A549 (cell line): Measurements from ENCODE around the gene ABCF1. TPM values are rescaled to one million over a fixed set of nuclear protein-coding genes. Genes with fewer than 3 reads are reported as not detected.
A peak's percentile ranks its signal among the peaks of the same experiment; 100 is the strongest.

Experiments
- ATAC-seq, 2 experiments: fragments of 200-7000 bp in 1 of 2; fragments of >200 bp in 1 of 2; cut with Nextera tagmentation in 1 of 2; cut with Tn5 transposase in 1 of 2; 3 replicates each; pipeline versions ENCODE4 v1.8.0 to v1.9.1; 2018 to 2020; ENCODE audit warnings: mild to moderate bottlenecking in 1 of 2, moderate library complexity in 1 of 2
- CTCF ChIA-PET: fragments of 300-600 bp; sonication (Branson Sonifier 250); formaldehyde crosslinking; extraction: SDS; loops from one replicate; lab custom pipeline; 2021; ENCODE audit warnings: antibody characterized with exemption, inconsistent platforms; lab: Yijun Ruan, JAX
- POLR2A ChIA-PET: fragments of 350-600 bp; formaldehyde crosslinking; extraction: SDS; loops from one replicate; lab custom pipeline; 2021; ENCODE audit warnings: antibody characterized with exemption, inconsistent platforms; lab: Yijun Ruan, JAX
- DNase-seq, 2 experiments: peaks; one replicate each; pipeline versions ENCODE4 v3.0.0 to v3.0.0-alpha.2; 2011 to 2016; ENCODE audit warnings: low read depth in 1 of 2, low spot score in 1 of 2
- FAIRE-seq: peaks from 2 replicates; lab custom pipeline; 2011; peaks lifted over from hg19 to GRCh38; lab: Jason Lieb, UNC
- H3K27ac ChIP-seq, 2 experiments: fragments of >200 bp; sonication (Bioruptor Twin); formaldehyde crosslinking; 3 replicates each; pipeline ENCODE4 v1.5.1; 2016 to 2017
- H3K4me1 ChIP-seq: fragments of >200 bp; sonication (Bioruptor Twin); formaldehyde crosslinking; 3 replicates; pipeline ENCODE4 v1.6.1; 2016
- H3K4me2 ChIP-seq: fragments of >200 bp; sonication (Bioruptor Twin); formaldehyde crosslinking; 3 replicates; pipeline ENCODE4 v1.6.1; 2016
- H3K4me3 ChIP-seq: fragments of >200 bp; sonication (Bioruptor Twin); formaldehyde crosslinking; 3 replicates; pipeline ENCODE4 v1.5.1; 2016
- H3K9me3 ChIP-seq: fragments of >200 bp; sonication (Bioruptor Twin); formaldehyde crosslinking; 3 replicates; pipeline ENCODE4 v1.6.1; 2016
- CBX2 ChIP-seq: fragments of 200-600 bp; sonication (generic); IDR thresholded peaks from 2 replicates; pipeline ENCODE4 v1.6.1; 2016; ENCODE audit warnings: low read depth, mild to moderate bottlenecking, borderline replicate concordance
- EP300 ChIP-seq, 2 experiments: fragments of >200 bp; sonication (Bioruptor Twin); formaldehyde crosslinking; IDR thresholded peaks; 2 replicates in 1 of 2; 3 replicates in 1 of 2; pipeline ENCODE4 v1.6.1; 2016 to 2017
- FOSB ChIP-seq: fragments of 250-450 bp; sonication (Bioruptor Pico); IDR thresholded peaks from 2 replicates; pipeline ENCODE4 v1.5.0; 2020; ENCODE audit warnings: mild to moderate bottlenecking, moderate library complexity
- FOSL2 ChIP-seq, 2 experiments: fragments of 450-650 bp in 1 of 2; fragments of >200 bp in 1 of 2; sonication (Bioruptor Twin) in 1 of 2; formaldehyde crosslinking; IDR thresholded peaks; 2 replicates each; pipeline versions ENCODE4 v1.5.0 to v1.6.1; 2016 to 2020; ENCODE audit warnings: mild to moderate bottlenecking in 1 of 2, moderate library complexity in 1 of 2
- GATA3 ChIP-seq: IDR thresholded peaks from 2 replicates; pipeline ENCODE4 v1.6.1; 2012; ENCODE audit warnings: borderline replicate concordance
- HEYL ChIP-seq: fragments of 250-450 bp; sonication (Bioruptor Pico); IDR thresholded peaks from 2 replicates; pipeline ENCODE4 v1.8.0; 2021; ENCODE audit warnings: mild to moderate bottlenecking, moderate library complexity
- HOXA7 ChIP-seq: fragments of 250-450 bp; sonication (Bioruptor Pico); IDR thresholded peaks from 2 replicates; pipeline ENCODE4 v1.5.0; 2020; ENCODE audit warnings: mild to moderate bottlenecking, moderate library complexity
- HOXB13 ChIP-seq: fragments of 250-450 bp; sonication (Bioruptor Pico); IDR thresholded peaks from 2 replicates; pipeline ENCODE4 v1.5.0; 2020; ENCODE audit warnings: low read depth, mild to moderate bottlenecking, moderate library complexity
- JUN ChIP-seq, 2 experiments: fragments of >200 bp; sonication (Bioruptor Twin); formaldehyde crosslinking; IDR thresholded peaks; 2 replicates in 1 of 2; 3 replicates in 1 of 2; pipeline ENCODE4 v1.6.1; 2016 to 2017
- JUNB ChIP-seq: fragments of >200 bp; sonication (Bioruptor Twin); formaldehyde crosslinking; IDR thresholded peaks from 2 replicates; pipeline ENCODE4 v1.6.1; 2016
- KDM5A ChIP-seq: fragments of 200-600 bp; sonication (generic); IDR thresholded peaks from 2 replicates; pipeline ENCODE4 v1.6.1; 2016; ENCODE audit warnings: antibody characterized with exemption, mild to moderate bottlenecking
- MAZ ChIP-seq: fragments of 150-350 bp; IDR thresholded peaks from 2 replicates; pipeline ENCODE4 v1.6.1; 2014; ENCODE audit warnings: antibody characterized with exemption, low read depth, low read length, borderline replicate concordance
- POLR2AphosphoS2 ChIP-seq: conservative IDR thresholded peaks from 2 replicates; pipeline ENCODE4 v1.6.1; 2012; ENCODE audit warnings: low read length, improper control_type of control experiment, inconsistent platforms
- SMC3 ChIP-seq: fragments of >200 bp; sonication (Bioruptor Twin); formaldehyde crosslinking; IDR thresholded peaks from 3 replicates; pipeline ENCODE4 v1.6.1; 2018; ENCODE audit warnings: inconsistent platforms
- TP53 ChIP-seq: fragments of 250-450 bp; sonication (Bioruptor Pico); IDR thresholded peaks from 2 replicates; pipeline ENCODE4 v1.5.0; 2021; ENCODE audit warnings: mild to moderate bottlenecking, moderate library complexity
- ZFP36 ChIP-seq: fragments of 450-650 bp; IDR thresholded peaks from 2 replicates; pipeline ENCODE4 v1.6.1; 2014; ENCODE audit warnings: borderline replicate concordance; ENCODE audit not compliant: partially characterized antibody
- ZNF302 ChIP-seq: fragments of 250-450 bp; sonication (Bioruptor Pico); IDR thresholded peaks from 2 replicates; pipeline ENCODE4 v1.9.0; 2021; ENCODE audit warnings: inconsistent platforms, mild to moderate bottlenecking, moderate library complexity
- ZSCAN20 ChIP-seq: fragments of 250-450 bp; sonication (Bioruptor Pico); IDR thresholded peaks from 2 replicates; pipeline ENCODE4 v1.8.0; 2022; ENCODE audit warnings: mild to moderate bottlenecking, moderate library complexity
- WGBS: methylation state at CpG from one replicate; pipeline ENCODE4 v1.1.6; 2017; ENCODE audit errors: missing lambda C conversion rate; 5-methylcytosine and 5-hydroxymethylcytosine counted together
- polyA plus RNA-seq, 4 experiments: library from polyadenylated mRNA; depleted of rRNA in 3 of 4; stranded (reverse); fragments of >200 nt; fragmentation: RNase III in 1 of 4; extraction: RNeasy Plus Mini Kit Qiagen cat#74134 plus additional on column Dnase treatment in 1 of 4; gene quantifications; 2 replicates in 3 of 4; 3 replicates in 1 of 4; pipeline ENCODE4 v1.2.3, GENCODE V29; 2011 to 2017
- TF ChIP-seq, protein P1 (sequence below): IDR thresholded peaks from 2 replicates; pipeline ENCODE4 v1.6.1; 2012; ENCODE audit warnings: low read depth, borderline replicate concordance
- TF ChIP-seq, protein P2 (sequence below): fragments of 250-450 bp; sonication (Bioruptor Pico); IDR thresholded peaks from 2 replicates; pipeline ENCODE4 v1.5.0; 2021; ENCODE audit warnings: mild to moderate bottlenecking, moderate library complexity, borderline replicate concordance
- TF ChIP-seq, protein P3 (sequence below): IDR thresholded peaks from 2 replicates; pipeline ENCODE4 v1.6.1; 2012
- TF ChIP-seq, protein P4 (sequence below): fragments of >200 bp; sonication (Bioruptor Twin); formaldehyde crosslinking; IDR thresholded peaks from 2 replicates; pipeline ENCODE4 v1.6.1; 2016
- TF ChIP-seq, protein P5 (sequence below): fragments of 450-650 bp; IDR thresholded peaks from 2 replicates; pipeline ENCODE4 v1.6.1; 2014; ENCODE audit warnings: antibody characterized with exemption

Gene ABCF1
- polyA plus RNA-seq, 2 of the 4 experiments (the other 2 are of a cell fraction), result 31.0 to 72.0 TPM

DNA sequence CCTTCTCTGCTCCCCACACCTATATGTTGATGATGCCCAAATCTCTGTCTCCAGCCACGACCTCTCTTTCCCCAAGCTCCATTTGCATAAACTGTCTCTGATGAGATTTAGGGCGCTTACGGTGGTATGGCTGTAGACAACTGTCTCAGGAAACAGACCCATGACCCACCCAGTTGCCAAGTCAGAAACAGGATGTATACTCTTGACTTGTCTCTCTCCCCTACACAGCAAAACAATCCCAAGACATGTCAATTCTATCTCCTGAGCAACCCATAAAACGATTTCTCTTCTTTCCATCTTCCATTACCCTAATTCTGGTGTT is 28.9 kb upstream of the ABCF1 start:
- DNase-seq (no peak), ATAC-seq (no peak), FAIRE-seq (no peak)
- H3K4me3 ChIP-seq, result no peak overlapping the region
- TF ChIP-seq HOXB13, result no peak
- CTCF ChIA-PET, result interaction anchor here (0.7 to 16.0 kb wide), 18 partner anchors 12 to 354 kb away, joined by 3 to 320 read pairs (median 4); partner anchors contain the start of genes GNL1 and PRR3
- WGBS, result 48% methylated on average over 4 of the region's 4 CpGs
- POLR2A ChIA-PET, result no interaction called here
- no peaks in the 10 kb centered on the region for H3K4me1 ChIP-seq
- no peak overlapping the region for H3K4me2 ChIP-seq
- H3K9me3 ChIP-seq, result no peaks in the 10 kb centered on the region
- no peak overlapping the region for H3K27ac ChIP-seq

DNA sequence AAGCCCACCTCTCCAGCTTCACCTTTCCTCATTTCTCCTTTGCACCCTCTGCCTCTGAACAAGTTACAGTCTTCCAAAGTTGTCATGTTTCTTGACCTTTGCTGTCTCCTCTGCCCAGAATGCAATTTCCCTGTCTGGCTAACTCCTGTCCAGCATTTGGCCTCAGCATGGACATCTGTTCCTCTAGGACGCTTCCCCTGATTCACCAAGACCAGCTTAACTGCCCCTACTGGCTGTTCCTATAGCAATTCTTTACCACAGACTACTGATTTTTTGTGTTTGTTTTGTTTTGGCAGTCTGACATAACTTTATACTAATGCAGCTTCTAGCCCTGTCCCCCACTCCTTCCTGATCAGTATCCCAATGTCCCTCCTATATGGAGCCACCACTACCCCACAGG is 28.3 kb upstream of the ABCF1 start:
- ChIA-PET CTCF (interaction anchor here (0.8 to 16.0 kb wide), 12 partner anchors 12 to 304 kb away, joined by 3 to 320 read pairs (median 4); partner anchors contain the start of genes GNL1 and PRR3), POLR2A (no interaction called here)
- H3K4me3 ChIP-seq, result no peak overlapping the region
- FAIRE-seq (no peak), ATAC-seq (no peak), DNase-seq (peak in 1 of 2 experiments; percentile 7)
- 67% methylated on average over 1 of the region's 1 CpG for WGBS
- no peaks in the 10 kb centered on the region for H3K9me3 ChIP-seq
- no peak overlapping the region for H3K4me2 ChIP-seq
- H3K4me1 ChIP-seq, result no peaks in the 10 kb centered on the region
- TF ChIP-seq POLR2AphosphoS2 (no peak), ZSCAN20 (no peak), FOSB (CRISPR knock-in tag) (no peak), MAZ (no peak)
- TF ChIP-seq, protein P1, sequence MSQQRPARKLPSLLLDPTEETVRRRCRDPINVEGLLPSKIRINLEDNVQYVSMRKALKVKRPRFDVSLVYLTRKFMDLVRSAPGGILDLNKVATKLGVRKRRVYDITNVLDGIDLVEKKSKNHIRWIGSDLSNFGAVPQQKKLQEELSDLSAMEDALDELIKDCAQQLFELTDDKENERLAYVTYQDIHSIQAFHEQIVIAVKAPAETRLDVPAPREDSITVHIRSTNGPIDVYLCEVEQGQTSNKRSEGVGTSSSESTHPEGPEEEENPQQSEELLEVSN, result no peak
- no peak overlapping the region for H3K27ac ChIP-seq

DNA sequence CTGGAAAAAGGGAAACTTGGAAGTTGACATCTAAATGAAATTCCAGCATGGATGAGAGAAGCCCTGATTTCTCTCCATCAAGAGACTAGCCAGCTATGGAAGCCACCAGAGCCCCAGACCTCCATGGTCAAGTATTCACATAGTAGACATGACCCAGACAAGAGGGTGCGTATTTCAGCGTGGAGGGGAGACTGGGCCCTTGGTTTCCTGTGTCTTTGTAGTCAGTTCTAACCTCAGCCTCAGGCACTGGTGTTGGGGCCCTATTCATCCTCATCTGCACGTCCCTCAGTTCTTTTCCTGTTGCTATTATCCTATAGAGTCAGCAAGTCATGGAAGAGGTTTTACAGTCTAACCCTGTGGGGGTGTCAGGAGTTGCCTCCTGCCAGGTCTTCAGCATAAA is 27.4 kb upstream of the ABCF1 start:
- H3K4me3 ChIP-seq, result no peak overlapping the region
- H3K4me1 ChIP-seq, result no peaks in the 10 kb centered on the region
- DNase-seq (no peak), FAIRE-seq (no peak), ATAC-seq (no peak)
- no peak overlapping the region for H3K4me2 ChIP-seq
- H3K27ac ChIP-seq, result no peak overlapping the region
- WGBS, result 90% methylated on average over 3 of the region's 3 CpGs
- no peaks in the 10 kb centered on the region for H3K9me3 ChIP-seq
- ChIA-PET CTCF (interaction anchor here (0.9 to 16.0 kb wide), 15 partner anchors 11 to 305 kb away, joined by 3 to 320 read pairs (median 4); partner anchors contain the start of genes GNL1 and PRR3), POLR2A (interaction anchor here (1.4 kb wide), 1 partner anchor 27 kb away, joined by 6 read pairs; the partner anchor contains the start of gene ABCF1)
- TF ChIP-seq, protein P2, sequence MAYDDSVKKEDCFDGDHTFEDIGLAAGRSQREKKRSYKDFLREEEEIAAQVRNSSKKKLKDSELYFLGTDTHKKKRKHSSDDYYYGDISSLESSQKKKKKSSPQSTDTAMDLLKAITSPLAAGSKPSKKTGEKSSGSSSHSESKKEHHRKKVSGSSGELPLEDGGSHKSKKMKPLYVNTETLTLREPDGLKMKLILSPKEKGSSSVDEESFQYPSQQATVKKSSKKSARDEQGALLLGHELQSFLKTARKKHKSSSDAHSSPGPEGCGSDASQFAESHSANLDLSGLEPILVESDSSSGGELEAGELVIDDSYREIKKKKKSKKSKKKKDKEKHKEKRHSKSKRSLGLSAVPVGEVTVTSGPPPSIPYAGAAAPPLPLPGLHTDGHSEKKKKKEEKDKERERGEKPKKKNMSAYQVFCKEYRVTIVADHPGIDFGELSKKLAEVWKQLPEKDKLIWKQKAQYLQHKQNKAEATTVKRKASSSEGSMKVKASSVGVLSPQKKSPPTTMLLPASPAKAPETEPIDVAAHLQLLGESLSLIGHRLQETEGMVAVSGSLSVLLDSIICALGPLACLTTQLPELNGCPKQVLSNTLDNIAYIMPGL (CRISPR knock-in tag), result no peak
- TF ChIP-seq FOSL2 (IDR thresholded peaks at IDR 0.05) (no peak), FOSL2 (CRISPR knock-in tag; IDR thresholded peaks at IDR 0.05) (no peak), HEYL (CRISPR knock-in tag) (no peak)

DNA sequence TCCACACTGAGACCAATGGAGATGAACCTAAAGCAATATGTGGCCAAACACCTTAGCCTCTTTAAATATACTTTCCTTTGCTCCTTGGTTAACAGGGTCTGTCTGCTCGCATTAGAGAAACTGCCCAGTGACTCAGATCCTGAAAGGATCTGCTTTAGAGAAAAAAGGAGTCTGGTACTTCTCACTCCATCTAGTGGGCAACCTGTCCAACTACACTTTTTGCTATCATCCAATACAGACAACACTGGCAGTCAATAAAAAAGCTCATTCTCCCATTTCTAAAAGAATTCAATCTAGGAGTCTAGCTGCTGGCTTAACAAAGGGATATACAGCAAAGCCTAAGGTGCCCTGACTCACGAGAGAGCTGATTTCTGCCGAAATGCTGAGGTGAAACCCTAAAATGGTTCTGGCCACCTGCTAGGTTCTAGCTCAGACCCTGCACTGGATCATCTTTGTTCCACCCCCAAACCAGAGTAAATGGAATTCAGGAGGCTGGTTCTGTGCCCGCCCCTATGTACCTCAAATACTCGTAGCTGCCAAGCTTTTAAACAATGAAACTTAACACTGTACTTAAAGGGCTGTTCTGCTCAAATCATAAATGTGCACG is 26.5 kb upstream of the ABCF1 start:
- peak; percentile 72 to 86 for ATAC-seq
- Histone ChIP-seq H3K4me3 (no peak overlapping the region), H3K4me2 (no peak overlapping the region), H3K9me3 (no peaks in the 10 kb centered on the region), H3K4me1 (no peaks in the 10 kb centered on the region), H3K27ac (no peak overlapping the region)
- POLR2A ChIA-PET, result interaction anchor here (1.0 to 1.4 kb wide), 2 partner anchors 26 to 68 kb away, joined by 4 to 6 read pairs; partner anchors contain the start of gene ABCF1
- CTCF ChIA-PET, result interaction anchor here (0.7 to 16.0 kb wide), 30 partner anchors 9 to 543 kb away, joined by 3 to 320 read pairs (median 4); partner anchors contain the start of genes GNL1 and PRR3
- DNase-seq, result peak; percentile 50 to 53
- WGBS, result 18% methylated on average over 6 of the region's 6 CpGs
- FAIRE-seq, result no peak
- TF ChIP-seq POLR2AphosphoS2 (no peak), ZSCAN20 (no peak), EP300 (IDR thresholded peaks at IDR 0.05) (no peak), ZNF302 (no peak), GATA3 (no peak), JUN (IDR thresholded peaks at IDR 0.05) (no peak), HOXB13 (no peak), SMC3 (peak; percentile 64), TP53 (CRISPR knock-in tag) (no peak), HOXA7 (CRISPR knock-in tag) (no peak), CBX2 (no peak), JUNB (no peak), ZFP36 (no peak), KDM5A (no peak)
- TF ChIP-seq, protein P3, sequence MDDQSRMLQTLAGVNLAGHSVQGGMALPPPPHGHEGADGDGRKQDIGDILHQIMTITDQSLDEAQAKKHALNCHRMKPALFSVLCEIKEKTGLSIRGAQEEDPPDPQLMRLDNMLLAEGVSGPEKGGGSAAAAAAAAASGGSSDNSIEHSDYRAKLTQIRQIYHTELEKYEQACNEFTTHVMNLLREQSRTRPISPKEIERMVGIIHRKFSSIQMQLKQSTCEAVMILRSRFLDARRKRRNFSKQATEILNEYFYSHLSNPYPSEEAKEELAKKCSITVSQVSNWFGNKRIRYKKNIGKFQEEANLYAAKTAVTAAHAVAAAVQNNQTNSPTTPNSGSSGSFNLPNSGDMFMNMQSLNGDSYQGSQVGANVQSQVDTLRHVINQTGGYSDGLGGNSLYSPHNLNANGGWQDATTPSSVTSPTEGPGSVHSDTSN, result no peak
- TF ChIP-seq, protein P4, sequence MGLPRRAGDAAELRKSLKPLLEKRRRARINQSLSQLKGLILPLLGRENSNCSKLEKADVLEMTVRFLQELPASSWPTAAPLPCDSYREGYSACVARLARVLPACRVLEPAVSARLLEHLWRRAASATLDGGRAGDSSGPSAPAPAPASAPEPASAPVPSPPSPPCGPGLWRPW, result no peak
- TF ChIP-seq, protein P5, sequence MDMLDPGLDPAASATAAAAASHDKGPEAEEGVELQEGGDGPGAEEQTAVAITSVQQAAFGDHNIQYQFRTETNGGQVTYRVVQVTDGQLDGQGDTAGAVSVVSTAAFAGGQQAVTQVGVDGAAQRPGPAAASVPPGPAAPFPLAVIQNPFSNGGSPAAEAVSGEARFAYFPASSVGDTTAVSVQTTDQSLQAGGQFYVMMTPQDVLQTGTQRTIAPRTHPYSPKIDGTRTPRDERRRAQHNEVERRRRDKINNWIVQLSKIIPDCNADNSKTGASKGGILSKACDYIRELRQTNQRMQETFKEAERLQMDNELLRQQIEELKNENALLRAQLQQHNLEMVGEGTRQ, result no peak
